Body of pancreas (tissue), 4 donors: ENCODE results near the gene FAM90A1. TPM values are rescaled to one million over a fixed set of nuclear protein-coding genes. Genes with fewer than 3 reads are reported as not detected.
"Not testable (repeated sequence)": the region's sequence is repeated elsewhere in the genome, so short reads cannot be mapped to it uniquely, and the experiment has no call there.

ENCODE experiments used
- ATAC-seq: fragments of 150-250 bp; one replicate; pipeline ENCODE4 v1.9.1; 2016
- DNase-seq, 4 donors: peaks; one replicate each; pipeline ENCODE4 v3.0.0-alpha.2; 2019
- H3K27ac ChIP-seq, 4 donors: fragments of 200-600 bp; sonication (generic); 1 replicate in 3 of 4; 2 replicates in 1 of 4; pipeline versions ENCODE4 v1.5.1 to v1.6.1; 2016 to 2019; ENCODE audit warnings: mild to moderate bottlenecking in 1 of 4, mixed read lengths in 1 of 4, moderate library complexity in 1 of 4
- H3K27me3 ChIP-seq, 2 donors: fragments of 200-600 bp; sonication (generic); one replicate each; pipeline ENCODE4 v1.6.0; 2016; ENCODE audit warnings: mild to moderate bottlenecking in 1 of 2
- H3K36me3 ChIP-seq, 2 donors: fragments of 200-600 bp; sonication (generic); replicated peaks in 1 of 2; 2 replicates each; pipeline ENCODE4 v1.5.1; 2016; ENCODE audit warnings: low read depth in 2 of 2; ENCODE audit not compliant: insufficient read depth in 1 of 2
- H3K4me1 ChIP-seq: fragments of 200-600 bp; sonication (generic); one replicate; pipeline ENCODE4 v1.6.0; 2016
- H3K4me3 ChIP-seq, 2 donors: fragments of 200-600 bp; sonication (generic); 1 replicate in 1 of 2; 2 replicates in 1 of 2; pipeline ENCODE4 v1.5.1; 2016 to 2019
- H3K9me3 ChIP-seq, 3 donors: fragments of 200-600 bp; sonication (generic); 1 replicate in 2 of 3; 2 replicates in 1 of 3; pipeline ENCODE4 v1.5.1; 2016
- CTCF ChIP-seq, 7 experiments: fragments of 450-650 bp in 4 of 7; fragments of 200-600 bp in 3 of 7; sonication (generic) in 3 of 7; IDR thresholded peaks; one replicate each; pipeline ENCODE4 v1.5.1; 2016 to 2019; ENCODE audit warnings: antibody characterized with exemption in 7 of 7
- POLR2A ChIP-seq, 3 donors: fragments of 450-650 bp; IDR thresholded peaks; one replicate each; pipeline ENCODE4 v1.6.1; 2016; ENCODE audit warnings: antibody characterized with exemption in 3 of 3, mild to moderate bottlenecking in 2 of 3
- WGBS, 2 donors: methylation state at CpG; one replicate each; pipeline ENCODE4 v1.1.5; 2017; 5-methylcytosine and 5-hydroxymethylcytosine counted together
- intact Hi-C: fragments of 100-400 bp; cut with DNase I; formaldehyde crosslinking; loops from one replicate; pipeline ENCODE4 v1.15.1; 2023
- total RNA-seq, 2 donors: library from RNA; depleted of rRNA; stranded (reverse); fragments of >200 nt; gene quantifications; one replicate each; pipeline ENCODE4 v1.1.0, GENCODE V29; 2016

FAM90A1 gene
- total RNA-seq, 2 donors from 2014 or later: 0.26 TPM; not detected in 1

GRCh38 chr12:8233300-8233855 is 6.0 kb upstream of the FAM90A1 start:
- intact Hi-C loops: loop anchor here (10.0 kb wide), 1 partner anchor 119 kb away; no protein-coding TSS in a partner anchor
- not testable (repeated sequence) for H3K27me3 ChIP-seq, H3K36me3 ChIP-seq, H3K4me3 ChIP-seq, ATAC-seq, DNase-seq, H3K9me3 ChIP-seq, H3K27ac ChIP-seq
- 70 to 83% methylated on average over 10 to 14 of the region's 14 CpGs for WGBS, 2 donors
- peaks cover 18% of the 10 kb centered on the region for H3K4me1 ChIP-seq

GRCh38 chr12:8231666-8232608 is 4.5 kb upstream of the FAM90A1 start:
- H3K27ac ChIP-seq, H3K9me3 ChIP-seq, H3K27me3 ChIP-seq, H3K4me3 ChIP-seq, H3K36me3 ChIP-seq, ATAC-seq: not testable (repeated sequence)
- peaks cover 31% of the 10 kb centered on the region for H3K4me1 ChIP-seq
- intact Hi-C loops: loop anchor here (10.0 kb wide), 1 partner anchor 117 kb away; no protein-coding TSS in a partner anchor
- peak; percentile 73 to 83 (median 73) for DNase-seq
- TF ChIP-seq CTCF (IDR thresholded peaks at IDR 0.05): peak; percentile 63 to 97 (median 88)
- WGBS, 2 donors: 28 to 35% methylated on average over 21 to 22 of the region's 22 CpGs

- not testable (repeated sequence) for H3K36me3 ChIP-seq, H3K4me3 ChIP-seq, DNase-seq, H3K27me3 ChIP-seq, H3K27ac ChIP-seq, H3K9me3 ChIP-seq, ATAC-seq
- peaks cover 33% of the 10 kb centered on the region for H3K4me1 ChIP-seq
- 24 to 49% methylated on average over 3 of the region's 5 CpGs for WGBS, 2 donors
- intact Hi-C loops: loop anchor here (10.0 kb wide), 1 partner anchor 116 kb away; no protein-coding TSS in a partner anchor
These were observed 3.6 kb upstream of the FAM90A1 start for GRCh38 chr12:8231049-8231448.

- H3K4me1 ChIP-seq: peaks cover 33% of the 10 kb centered on the region
- ATAC-seq, intact Hi-C loops, H3K9me3 ChIP-seq, H3K27me3 ChIP-seq, H3K27ac ChIP-seq, H3K4me3 ChIP-seq, DNase-seq, H3K36me3 ChIP-seq: not testable (repeated sequence)
- 37 to 51% methylated on average over 6 to 7 of the region's 7 CpGs for WGBS, 2 donors
These were observed 2.1 kb upstream of the FAM90A1 start for GRCh38 chr12:8229486-8229885.

- 70 to 79% methylated on average over 11 of the region's 11 CpGs for WGBS, 2 donors
- H3K27me3 ChIP-seq, intact Hi-C loops, H3K4me3 ChIP-seq, H3K36me3 ChIP-seq, H3K9me3 ChIP-seq, DNase-seq, ATAC-seq: not testable (repeated sequence)
- H3K4me1 ChIP-seq: peaks cover 33% of the 10 kb centered on the region
- peak overlapping the region in 1 of 4 donors; percentile 2 for H3K27ac ChIP-seq
These were observed 1.2 kb upstream of the FAM90A1 start for GRCh38 chr12:8228607-8229006.

GRCh38 chr12:8227732-8228077 is 287 bp upstream of the FAM90A1 start:
- H3K36me3 ChIP-seq, intact Hi-C loops, DNase-seq, H3K9me3 ChIP-seq, ATAC-seq, H3K27me3 ChIP-seq, H3K4me3 ChIP-seq: not testable (repeated sequence)
- peak overlapping the region in 2 of 4 donors; percentile 59 to 60 for H3K27ac ChIP-seq
- peaks cover 29% of the 10 kb centered on the region for H3K4me1 ChIP-seq
- 47 to 63% methylated on average over 2 to 7 of the region's 7 CpGs for WGBS, 2 donors

GRCh38 chr12:8226355-8226754 is 1.1 kb downstream of the FAM90A1 start:
- intact Hi-C loops: no loop called here
- no peaks in the 10 kb centered on the region for H3K9me3 ChIP-seq
- no peaks in the 10 kb centered on the region for H3K36me3 ChIP-seq
- H3K27me3 ChIP-seq: no peaks in the 10 kb centered on the region
- 85 to 89% methylated on average over 8 of the region's 8 CpGs for WGBS, 2 donors
- no peak overlapping the region for H3K27ac ChIP-seq
- peaks cover 21% of the 10 kb centered on the region for H3K4me1 ChIP-seq
- TF ChIP-seq CTCF (IDR thresholded peaks at IDR 0.05): no peak
- no peak for TF ChIP-seq POLR2A (IDR thresholded peaks at IDR 0.05)
- DNase-seq (no peak), ATAC-seq (no peak)
- no peak overlapping the region for H3K4me3 ChIP-seq

GRCh38 chr12:8224782-8225181 is 2.6 kb downstream of the FAM90A1 start:
- ATAC-seq, intact Hi-C loops, H3K27me3 ChIP-seq, H3K36me3 ChIP-seq, H3K27ac ChIP-seq, H3K4me3 ChIP-seq, DNase-seq, H3K9me3 ChIP-seq: not testable (repeated sequence)
- 96 to 100% methylated on average over 11 of the region's 11 CpGs for WGBS, 2 donors
- H3K4me1 ChIP-seq: peaks cover 36% of the 10 kb centered on the region

GRCh38 chr12:8223646-8224045 is 3.8 kb downstream of the FAM90A1 start:
- whole genome bisulfite sequencing, 2 donors: 79 to 86% methylated on average over 13 of the region's 13 CpGs

More at GRCh38 chr12:8223646-8224045, 3.8 kb downstream of the FAM90A1 start:
- H3K4me3 ChIP-seq, intact Hi-C loops, H3K9me3 ChIP-seq, ATAC-seq, H3K36me3 ChIP-seq, H3K27me3 ChIP-seq, DNase-seq, H3K27ac ChIP-seq: not testable (repeated sequence)
- peaks cover 48% of the 10 kb centered on the region for H3K4me1 ChIP-seq
